NT2/D1 (cell line): ENCODE measurements around the gene FAM53B.

Experiments used
- SUZ12 ChIP-seq: IDR thresholded peaks from 2 replicates; pipeline ENCODE4 v1.6.1; 2011; ENCODE audit not compliant: insufficient read length, insufficient read depth; ENCODE audit errors: extremely low read depth
- YY1 ChIP-seq: IDR thresholded peaks from 2 replicates; pipeline ENCODE4 v1.6.1; 2011; ENCODE audit not compliant: insufficient read length, insufficient read depth
- ZNF274 ChIP-seq: IDR thresholded peaks from 2 replicates; pipeline ENCODE4 v1.6.1; 2011; ENCODE audit warnings: mild to moderate bottlenecking, low read depth, low read length

- no peak for TF ChIP-seq YY1
- TF ChIP-seq ZNF274: no peak
- TF ChIP-seq SUZ12: no peak
These were observed 77.7 kb downstream of the FAM53B start for GRCh38 chr10:124666494-124666893.
